GM19351 (cell line): ENCODE data around the gene TPRG1L.

Experiments used
- ATAC-seq: cut with Tn5 transposase; IDR thresholded peaks from one replicate; pipeline ENCODE4 v1.9.1; 2021; ENCODE audit warnings: mild to moderate bottlenecking, moderate library complexity; ENCODE audit not compliant: unreplicated experiment

Gene TPRG1L

DNA sequence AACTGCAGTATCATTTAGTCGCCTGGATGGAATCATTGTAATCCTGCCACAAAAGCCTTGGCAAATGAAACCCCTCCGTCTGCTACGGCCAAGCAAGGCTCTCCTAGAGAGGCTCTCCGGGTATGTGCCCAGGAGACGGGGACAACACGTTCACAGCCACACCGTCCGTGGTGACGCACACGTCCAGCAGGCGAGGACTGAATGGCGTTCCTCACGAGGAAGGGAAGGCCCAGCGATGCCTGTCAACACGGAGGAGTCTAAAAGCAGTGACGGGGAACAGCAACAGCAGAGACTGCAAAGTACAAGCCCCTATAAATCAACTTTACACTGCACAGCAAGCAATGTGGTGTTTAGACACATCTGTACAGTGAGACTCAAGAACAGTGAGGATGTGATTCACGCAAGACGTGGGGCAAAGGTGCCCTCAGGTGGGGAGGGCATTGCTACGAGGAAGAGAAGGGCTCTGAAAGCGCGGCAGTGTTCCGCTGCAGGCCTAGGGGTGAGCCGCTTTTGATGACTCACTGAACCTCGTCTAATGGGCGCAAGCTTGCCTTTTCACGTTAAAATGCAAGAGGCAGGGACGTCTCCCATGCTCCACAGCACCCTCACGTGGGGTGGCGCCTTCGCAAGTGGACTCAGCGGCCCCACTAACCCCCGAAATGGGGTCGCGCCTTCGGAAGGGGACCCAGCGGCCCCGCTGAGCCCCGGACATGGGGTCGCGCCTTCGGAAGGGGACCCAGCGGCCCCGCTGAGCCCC is 18.3 kb downstream of the TPRG1L start:
- no peak for ATAC-seq

GRCh38 chr1:3644273-3644672 is 19.5 kb downstream of the TPRG1L start:
- ATAC-seq = no peak

GRCh38 chr1:3645247-3645646 is 20.4 kb downstream of the TPRG1L start:
- ATAC-seq = no peak

GRCh38 chr1:3645666-3646355 is 21.0 kb downstream of the TPRG1L start:
- ATAC-seq = no peak

- ATAC-seq = no peak
Measured at GRCh38 chr1:3646596-3646995, 21.8 kb downstream of the TPRG1L start.

DNA sequence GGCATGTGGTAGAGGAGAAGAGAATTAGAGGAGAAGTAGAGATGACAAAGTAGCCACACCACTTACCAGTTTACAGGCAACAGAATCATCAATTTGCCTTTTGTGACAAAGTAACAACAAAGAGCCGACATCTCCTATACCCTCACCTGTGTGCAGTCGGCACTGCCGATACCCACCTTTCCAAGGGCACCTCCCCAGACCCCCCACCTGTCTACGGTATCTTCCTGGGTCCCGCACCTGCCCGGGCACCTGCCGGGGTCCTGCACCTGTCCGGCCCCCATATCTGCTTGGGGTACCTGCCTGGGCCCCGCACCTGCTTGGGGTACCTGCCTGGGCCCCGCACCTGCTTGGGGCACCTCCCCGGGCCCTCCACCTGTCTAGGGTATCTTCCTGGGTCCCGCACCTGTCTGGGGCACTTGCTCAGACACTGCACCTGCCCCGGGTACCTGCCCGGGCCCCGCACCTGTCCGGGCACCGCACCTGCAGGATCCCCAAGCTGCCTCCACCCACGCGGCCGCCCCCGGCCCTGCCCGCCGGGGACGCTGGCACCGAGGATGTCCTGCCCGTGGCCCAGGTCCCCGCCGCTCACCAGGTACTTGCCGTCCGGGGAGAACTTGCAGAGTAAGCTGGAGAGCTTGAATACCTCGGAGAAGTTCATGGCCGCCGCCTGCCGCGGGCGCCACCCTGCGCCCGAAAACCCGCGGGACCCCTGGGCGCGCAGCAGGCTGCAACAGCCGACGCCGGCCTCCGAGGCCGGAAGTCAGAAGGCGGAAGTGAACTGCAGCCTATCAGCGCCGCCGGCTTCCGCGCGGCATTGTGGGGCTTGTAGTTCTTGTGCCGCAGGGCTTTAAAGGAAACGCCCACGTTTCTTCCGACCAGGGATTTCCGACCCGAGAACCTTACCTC is 24.8 kb downstream of the TPRG1L start, which contains the start of gene WRAP73:
Gene WRAP73, minus strand, starts transcription at position 762 of the 906 bp plus-strand sequence. Its CDS starts 104 bp downstream, at position 658.
- peak; percentile 79 for ATAC-seq

DNA sequence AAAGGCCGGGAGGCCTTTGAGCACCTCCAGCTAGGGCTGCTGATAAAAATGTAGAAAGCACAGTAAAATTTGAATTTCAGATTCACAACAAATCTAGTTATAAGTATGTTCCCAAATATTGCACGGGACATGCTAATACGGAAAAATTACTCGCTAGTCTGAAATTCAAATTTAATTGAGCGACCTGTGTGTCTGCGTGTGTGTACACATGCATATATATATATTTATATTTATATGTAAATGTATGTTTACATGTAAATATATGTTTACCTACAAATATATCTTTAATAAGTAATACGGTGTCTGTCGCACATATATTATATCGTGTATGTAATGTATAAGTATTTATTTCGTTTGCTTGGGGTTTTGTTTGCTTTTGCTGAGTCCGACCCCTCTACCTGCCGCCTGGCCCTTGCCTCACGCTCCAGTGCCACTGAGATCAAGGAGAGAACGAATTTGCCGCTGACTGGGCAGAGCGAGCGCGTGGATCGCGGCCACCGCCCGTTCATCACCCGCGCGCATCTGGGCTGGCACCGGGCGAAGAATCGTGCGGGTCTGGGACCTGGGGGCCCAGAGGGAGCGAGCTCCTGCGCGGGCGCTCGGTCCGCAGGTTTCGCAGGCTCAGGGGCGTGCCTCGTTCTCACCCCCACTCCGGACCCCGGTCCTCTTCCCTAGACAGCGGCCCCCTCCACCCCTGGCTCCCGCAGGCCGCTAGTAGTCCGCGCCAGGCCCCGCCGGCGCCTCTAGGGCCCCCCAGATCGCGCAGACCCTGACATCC is 25.6 kb downstream of the TPRG1L start:
- ATAC-seq = no peak

GRCh38 chr1:3651026-3651929 is 26.5 kb downstream of the TPRG1L start:
- no peak for ATAC-seq

DNA sequence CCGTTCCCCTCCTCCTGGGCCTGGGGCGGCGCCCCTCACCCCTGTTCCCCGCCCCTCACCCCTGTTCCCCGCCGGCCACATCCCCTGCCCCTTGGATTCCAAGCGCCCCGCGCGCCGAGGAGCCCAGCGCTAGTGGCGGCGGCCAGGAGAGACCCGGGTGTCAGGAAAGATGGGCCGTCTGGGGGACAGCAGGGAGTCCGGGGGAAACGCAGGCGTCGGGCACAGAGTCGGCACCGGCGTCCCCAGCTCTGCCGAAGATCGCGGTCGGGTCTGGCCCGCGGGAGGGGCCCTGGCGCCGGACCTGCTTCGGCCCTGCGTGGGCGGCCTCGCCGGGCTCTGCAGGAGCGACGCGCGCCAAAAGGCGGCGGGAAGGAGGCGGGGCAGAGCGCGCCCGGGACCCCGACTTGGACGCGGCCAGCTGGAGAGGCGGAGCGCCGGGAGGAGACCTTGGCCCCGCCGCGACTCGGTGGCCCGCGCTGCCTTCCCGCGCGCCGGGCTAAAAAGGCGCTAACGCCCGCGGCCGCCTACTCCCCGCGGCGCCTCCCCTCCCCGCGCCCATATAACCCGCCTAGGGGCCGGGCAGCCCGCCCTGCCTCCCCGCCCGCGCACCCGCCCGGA is 27.2 kb downstream of the TPRG1L start, which contains the start of gene TP73:
Gene TP73, plus strand, starts transcription at position 587 of the 618 bp plus-strand sequence. CDS start 29,850 bp downstream, outside the sequence.
- ATAC-seq = no peak

DNA sequence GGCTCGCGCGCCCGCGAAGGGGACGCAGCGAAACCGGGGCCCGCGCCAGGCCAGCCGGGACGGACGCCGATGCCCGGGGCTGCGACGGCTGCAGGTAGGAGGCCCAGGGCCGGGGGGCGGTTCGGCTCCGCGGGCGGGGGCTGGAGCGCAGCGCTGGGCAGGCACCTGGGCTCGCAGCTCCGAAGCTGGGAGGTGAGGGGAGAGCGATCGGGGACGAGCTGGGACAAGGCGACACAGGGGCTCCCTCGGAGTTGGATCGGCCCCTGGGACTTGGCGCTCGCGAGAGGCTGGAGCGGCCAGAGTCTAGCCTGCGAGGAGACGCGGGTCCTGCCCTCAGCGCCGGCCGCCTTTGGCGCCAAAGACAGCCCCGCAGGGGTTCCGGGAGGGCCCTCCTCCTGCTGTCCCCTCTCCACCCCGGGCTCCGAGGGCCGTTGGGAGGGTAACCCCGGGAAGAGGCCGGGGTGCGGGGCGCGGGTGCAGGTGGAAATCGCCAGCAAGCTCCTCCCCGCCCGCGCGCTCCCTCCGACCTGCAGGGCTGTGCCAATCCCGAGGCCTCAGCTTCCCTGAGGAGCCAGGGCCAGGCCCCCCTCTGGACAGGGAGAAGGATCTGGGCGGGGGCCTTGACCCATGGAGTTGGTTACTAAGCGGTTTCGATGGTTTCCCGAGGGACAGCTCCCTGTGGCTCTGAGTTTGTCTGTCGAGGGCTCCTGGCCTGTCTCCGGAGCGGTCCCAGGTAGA is 27.9 kb downstream of the TPRG1L start:
- no peak for ATAC-seq

- ATAC-seq = no peak
Measured at GRCh38 chr1:3653286-3653618, 28.4 kb downstream of the TPRG1L start.

GRCh38 chr1:3654549-3655281 is 29.9 kb downstream of the TPRG1L start:
- no peak for ATAC-seq

DNA sequence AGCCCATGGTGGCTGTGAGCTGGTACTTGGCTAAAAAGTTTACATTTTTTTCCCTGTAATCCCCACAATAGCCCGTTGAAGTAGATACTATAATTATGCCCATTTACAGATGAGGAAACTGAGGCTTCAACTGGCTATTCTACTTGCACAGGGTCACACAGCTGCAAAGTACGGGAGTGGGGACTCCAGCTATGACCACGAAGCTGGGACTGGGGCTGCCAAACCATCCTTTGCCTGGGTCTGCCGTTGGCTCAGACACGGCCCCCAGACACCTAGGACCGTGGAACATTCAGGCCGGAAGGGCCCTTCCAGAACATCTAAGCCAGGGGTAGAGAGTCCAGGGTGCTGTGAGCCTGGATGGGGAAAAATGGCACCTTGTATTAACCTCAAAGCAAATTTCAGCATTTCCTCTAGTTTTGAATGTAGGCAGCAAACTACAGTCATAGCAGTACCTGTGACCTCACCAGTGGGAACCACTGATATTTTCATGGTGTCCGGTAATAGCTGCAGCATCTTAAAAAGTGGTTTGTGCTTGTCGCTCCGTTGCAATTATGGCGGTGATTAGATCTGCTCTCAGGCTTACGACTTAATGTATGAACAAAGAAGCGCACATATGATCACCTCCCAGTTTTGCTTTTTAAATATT is 31.8 kb downstream of the TPRG1L start:
- ATAC-seq = peak; percentile 71

- peak; percentile 25 for ATAC-seq
Measured at GRCh38 chr1:3657096-3657475, 32.3 kb downstream of the TPRG1L start.

DNA sequence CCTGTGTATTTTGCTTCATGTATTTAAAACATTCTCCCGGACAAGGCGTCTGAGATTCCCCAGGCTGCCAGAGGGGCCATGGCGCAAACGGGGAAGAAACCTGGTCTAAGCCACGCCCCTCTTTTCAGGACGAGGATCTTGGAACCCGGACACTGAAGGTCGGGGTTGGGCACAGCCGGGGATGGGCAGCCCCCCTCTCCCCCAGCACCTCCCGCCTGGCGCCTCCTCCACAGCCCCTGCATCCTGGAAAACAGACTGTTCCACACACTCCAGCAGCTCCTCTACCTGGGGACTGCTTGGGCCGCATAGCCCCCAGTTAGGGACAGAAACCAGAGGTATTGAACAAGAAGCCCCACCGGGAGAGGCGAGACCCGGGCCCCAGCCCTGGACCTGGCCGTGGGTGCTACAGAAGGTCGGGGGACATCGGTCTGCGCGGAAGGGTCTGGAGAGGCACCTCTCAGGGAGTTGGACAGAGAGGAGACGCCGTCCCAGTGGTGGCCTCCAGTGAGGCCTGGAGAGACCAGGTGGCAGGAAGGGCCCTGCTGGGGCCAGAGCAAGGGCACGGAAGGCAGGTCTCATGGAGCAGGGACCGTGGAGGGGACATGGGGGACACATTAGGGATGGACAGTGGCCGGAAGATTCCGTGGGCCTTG is 32.9 kb downstream of the TPRG1L start:
- ATAC-seq = no peak

DNA sequence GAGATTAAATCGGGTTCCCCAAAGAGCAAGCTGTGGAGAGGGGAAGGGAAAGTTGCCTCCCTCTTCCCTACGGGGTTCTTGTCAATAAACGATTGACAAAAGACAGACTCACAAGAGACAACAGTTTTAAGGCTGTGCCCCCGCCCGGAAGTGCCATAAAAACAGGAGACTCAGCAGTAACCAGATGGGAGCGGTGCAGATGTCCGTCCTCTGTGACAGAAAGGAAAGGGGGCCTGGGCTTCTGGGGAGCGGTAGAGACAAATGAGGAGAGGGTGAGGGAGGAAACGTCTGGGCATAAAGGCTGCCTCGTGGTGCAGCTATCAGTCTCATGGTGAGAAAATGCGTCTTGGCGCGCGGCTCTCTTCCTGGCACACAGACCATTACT is 33.4 kb downstream of the TPRG1L start:
- no peak for ATAC-seq

GRCh38 chr1:3659093-3659492 is 34.3 kb downstream of the TPRG1L start:
- ATAC-seq = no peak
